Karpas-422 (cell line): ENCODE results near the gene MON1B. TPM values are rescaled to one million over a fixed set of nuclear protein-coding genes. Genes with fewer than 3 reads are reported as not detected.

ENCODE experiments used
- DNase-seq: peaks from one replicate; pipeline ENCODE4 v3.0.0-alpha.2; 2015
- H2AFZ ChIP-seq: fragments of 200-600 bp; sonication (generic); 2 replicates; pipeline ENCODE4 v1.6.1; 2014; ENCODE audit warnings: antibody characterized with exemption, low read length, mixed read lengths
- H3K27ac ChIP-seq: fragments of 200-600 bp; sonication (generic); 2 replicates; pipeline ENCODE4 v1.5.1; 2014; ENCODE audit warnings: mild to moderate bottlenecking, low read length, moderate library complexity
- H3K27me3 ChIP-seq: fragments of 200-600 bp; sonication (generic); 2 replicates; pipeline ENCODE4 v1.6.1; 2014; ENCODE audit warnings: low read length, mixed read lengths
- H3K36me3 ChIP-seq: fragments of 200-600 bp; sonication (generic); 2 replicates; pipeline ENCODE4 v1.6.1; 2014; ENCODE audit warnings: low read length, mixed read lengths; ENCODE audit not compliant: insufficient read depth
- H3K4me1 ChIP-seq: fragments of 200-600 bp; sonication (generic); 2 replicates; pipeline ENCODE4 v1.6.1; 2014; ENCODE audit warnings: mild to moderate bottlenecking, low read length, mixed read lengths
- H3K4me2 ChIP-seq: fragments of 200-600 bp; sonication (generic); 2 replicates; pipeline ENCODE4 v1.6.1; 2014; ENCODE audit warnings: low read length, low read depth, mild to moderate bottlenecking; ENCODE audit not compliant: poor library complexity, severe bottlenecking
- H3K4me3 ChIP-seq: fragments of 200-600 bp; sonication (generic); 2 replicates; pipeline ENCODE4 v1.5.1; 2014; ENCODE audit warnings: mild to moderate bottlenecking, antibody characterized with exemption, low read length, mixed read lengths
- H3K79me2 ChIP-seq: fragments of 200-600 bp; sonication (generic); 2 replicates; pipeline ENCODE4 v1.6.1; 2014; ENCODE audit warnings: mild to moderate bottlenecking, low read length, mixed read lengths
- H3K9ac ChIP-seq: fragments of 200-600 bp; sonication (generic); 2 replicates; pipeline ENCODE4 v1.6.0; 2014; ENCODE audit warnings: low read length
- H3K9me2 ChIP-seq: fragments of 200-600 bp; sonication (generic), shearing (Covaris generic); replicated peaks from 2 replicates; pipeline ENCODE4 v1.6.0; 2014; ENCODE audit warnings: mild to moderate bottlenecking, low read length, moderate library complexity; ENCODE audit not compliant: insufficient read depth
- H3K9me3 ChIP-seq: fragments of 300-700, 200-600 bp; sonication (generic); 2 replicates; pipeline ENCODE4 v1.6.1; 2014; ENCODE audit warnings: low read length, mixed read lengths
- H4K20me1 ChIP-seq: fragments of 200-600 bp; sonication (generic); 2 replicates; pipeline ENCODE4 v1.6.1; 2014; ENCODE audit warnings: mild to moderate bottlenecking, antibody characterized with exemption, low read length, low read depth; ENCODE audit not compliant: insufficient read depth
- total RNA-seq: library from RNA; depleted of rRNA; stranded (reverse); fragments of >200 nt; shearing (Covaris generic); gene quantifications from 2 replicates; pipeline ENCODE4 v1.2.3, GENCODE V29; 2014; ENCODE audit warnings: low replicate concordance

The MON1B gene
- total RNA-seq, 1 experiment from 2014 or later, result 10.1 TPM

DNA sequence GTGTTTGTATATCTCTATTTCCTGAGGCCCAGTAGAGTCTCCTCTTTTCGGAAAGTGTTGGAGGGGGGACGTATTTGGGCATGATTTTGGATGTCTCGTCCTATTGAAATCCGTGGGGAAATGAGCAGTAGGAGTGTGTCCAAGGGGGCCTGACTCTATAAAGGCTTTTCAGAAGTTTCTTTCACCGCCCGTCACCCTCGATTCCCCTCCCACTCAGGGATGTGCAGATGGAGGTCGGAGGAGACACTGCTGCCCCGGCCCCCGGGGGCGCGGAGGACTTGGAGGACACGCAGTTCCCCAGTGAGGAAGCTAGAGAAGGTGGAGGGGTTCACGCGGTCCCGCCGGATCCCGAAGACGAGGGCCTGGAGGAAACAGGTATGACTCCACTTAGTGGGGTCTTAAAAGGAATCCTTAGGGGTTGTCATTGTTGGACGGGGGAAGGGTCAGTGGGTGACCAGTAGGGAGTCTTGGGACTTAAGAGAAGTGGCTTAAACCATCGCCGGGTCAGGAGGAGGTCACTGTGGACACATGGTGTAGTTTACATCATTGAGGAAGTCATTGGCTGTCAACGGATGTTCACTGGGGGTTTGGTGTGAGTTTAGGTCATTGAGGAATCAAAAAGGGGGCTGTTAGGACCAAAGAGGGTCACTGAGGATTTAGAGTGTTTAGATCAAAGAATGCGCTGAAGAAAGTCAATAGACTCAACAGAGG, 424 bp downstream of the MON1B start:
- Histone ChIP-seq H3K9ac (peak overlapping the region; percentile 86), H3K27ac (peak overlapping the region; percentile 90), H3K36me3 (0 out of 2 replicates have a peak, but pooled peaks cover 7% of the 10 kb centered on the region), H3K9me3 (no peaks in the 10 kb centered on the region), H3K9me2 (no peaks in the 10 kb centered on the region), H4K20me1 (0 out of 2 replicates have a peak, but pooled peaks cover 6% of the 10 kb centered on the region), H3K4me1 (peaks cover 10% of the 10 kb centered on the region), H3K27me3 (no peaks in the 10 kb centered on the region), H3K4me2 (peak overlapping the region; percentile 85), H3K79me2 (peaks cover 34% of the 10 kb centered on the region), H2AFZ (peak overlapping the region; percentile 68), H3K4me3 (peak overlapping the region; percentile 88)
- peak; percentile 66 for DNase-seq

DNA sequence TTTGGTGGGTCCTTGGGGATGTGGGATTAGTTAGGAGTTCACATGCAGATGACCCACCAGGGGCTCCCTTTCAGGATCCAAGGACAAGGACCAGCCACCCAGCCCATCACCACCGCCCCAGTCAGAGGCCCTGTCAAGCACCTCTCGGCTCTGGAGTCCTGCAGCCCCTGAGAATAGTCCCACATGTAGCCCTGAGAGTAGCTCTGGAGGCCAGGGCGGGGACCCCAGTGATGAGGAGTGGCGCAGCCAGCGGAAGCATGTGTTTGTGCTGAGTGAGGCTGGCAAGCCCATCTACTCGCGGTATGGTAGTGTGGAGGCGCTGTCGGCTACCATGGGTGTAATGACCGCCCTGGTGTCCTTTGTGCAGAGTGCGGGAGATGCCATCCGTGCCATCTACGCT, 2.4 kb downstream of the MON1B start:
- Histone ChIP-seq H3K27ac (no peak overlapping the region), H3K4me2 (no peak overlapping the region), H2AFZ (no peak overlapping the region), H3K4me1 (peaks cover 10% of the 10 kb centered on the region), H3K9me2 (no peaks in the 10 kb centered on the region), H3K4me3 (no peak overlapping the region), H3K36me3 (0 out of 2 replicates have a peak, but pooled peaks cover 14% of the 10 kb centered on the region), H4K20me1 (0 out of 2 replicates have a peak, but pooled peaks cover 6% of the 10 kb centered on the region), H3K79me2 (peaks cover 34% of the 10 kb centered on the region), H3K27me3 (no peaks in the 10 kb centered on the region), H3K9me3 (no peaks in the 10 kb centered on the region), H3K9ac (no peak overlapping the region)
- no peak for DNase-seq

DNA sequence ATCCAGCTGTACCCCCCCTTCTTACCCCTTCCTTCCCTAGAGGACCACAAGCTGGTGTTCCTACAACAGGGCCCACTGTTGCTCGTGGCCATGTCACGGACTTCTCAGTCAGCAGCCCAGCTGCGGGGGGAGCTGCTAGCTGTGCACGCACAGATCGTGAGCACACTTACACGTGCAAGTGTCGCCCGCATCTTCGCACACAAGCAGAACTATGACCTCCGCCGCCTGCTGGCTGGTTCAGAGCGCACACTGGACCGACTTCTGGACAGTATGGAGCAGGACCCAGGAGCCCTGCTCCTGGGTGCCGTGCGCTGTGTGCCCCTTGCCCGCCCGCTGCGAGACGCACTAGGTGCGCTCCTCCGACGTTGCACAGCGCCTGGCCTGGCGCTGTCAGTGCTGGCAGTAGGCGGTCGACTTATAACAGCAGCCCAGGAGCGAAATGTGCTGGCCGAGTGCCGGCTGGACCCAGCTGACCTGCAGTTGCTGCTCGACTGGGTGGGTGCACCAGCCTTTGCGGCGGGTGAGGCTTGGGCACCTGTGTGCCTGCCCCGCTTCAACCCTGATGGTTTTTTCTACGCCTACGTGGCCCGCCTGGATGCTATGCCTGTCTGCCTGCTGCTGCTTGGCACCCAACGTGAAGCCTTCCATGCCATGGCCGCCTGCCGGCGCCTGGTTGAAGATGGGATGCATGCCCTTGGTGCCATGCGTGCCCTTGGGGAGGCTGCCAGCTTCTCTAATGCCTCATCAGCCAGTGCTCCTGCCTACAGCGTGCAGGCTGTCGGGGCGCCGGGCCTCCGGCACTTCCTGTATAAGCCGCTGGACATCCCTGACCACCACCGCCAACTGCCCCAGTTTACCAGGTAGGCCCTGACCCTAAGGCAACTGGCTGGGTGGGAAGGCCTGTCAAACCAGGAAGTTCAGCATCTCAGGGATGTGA, 3.6 kb downstream of the MON1B start:
- Histone ChIP-seq H3K27me3 (no peaks in the 10 kb centered on the region), H3K36me3 (0 out of 2 replicates have a peak, but pooled peaks cover 14% of the 10 kb centered on the region), H2AFZ (no peak overlapping the region), H4K20me1 (0 out of 2 replicates have a peak, but pooled peaks cover 6% of the 10 kb centered on the region), H3K27ac (no peak overlapping the region), H3K9ac (no peak overlapping the region), H3K4me3 (no peak overlapping the region), H3K9me3 (no peaks in the 10 kb centered on the region), H3K4me2 (no peak overlapping the region), H3K4me1 (peaks cover 10% of the 10 kb centered on the region), H3K79me2 (peaks cover 34% of the 10 kb centered on the region), H3K9me2 (no peaks in the 10 kb centered on the region)
- DNase-seq, result no peak

GRCh38 chr16:77195411-77195810, 4.4 kb downstream of the MON1B start:
- Histone ChIP-seq H3K27ac (no peak overlapping the region), H3K4me2 (no peak overlapping the region), H3K36me3 (0 out of 2 replicates have a peak, but pooled peaks cover 14% of the 10 kb centered on the region)

GRCh38 chr16:77197747-77198146, 6.8 kb downstream of the MON1B start:
- H3K9ac ChIP-seq, result no peak overlapping the region
- no peak overlapping the region for H3K27ac ChIP-seq
- H4K20me1 ChIP-seq, result 0 out of 2 replicates have a peak, but pooled peaks cover 6% of the 10 kb centered on the region
- 0 out of 2 replicates have a peak, but pooled peaks cover 14% of the 10 kb centered on the region for H3K36me3 ChIP-seq
- H2AFZ ChIP-seq, result no peak overlapping the region
- DNase-seq, result no peak
- no peaks in the 10 kb centered on the region for H3K27me3 ChIP-seq
- peaks cover 19% of the 10 kb centered on the region for H3K79me2 ChIP-seq
- no peak overlapping the region for H3K4me3 ChIP-seq
- H3K4me1 ChIP-seq, result peaks cover 5% of the 10 kb centered on the region
- H3K9me2 ChIP-seq, result no peaks in the 10 kb centered on the region
- H3K9me3 ChIP-seq, result no peaks in the 10 kb centered on the region
- no peak overlapping the region for H3K4me2 ChIP-seq

More at GRCh38 chr16:77195411-77195810, 4.4 kb downstream of the MON1B start:
- no peak for DNase-seq
- Histone ChIP-seq H3K9me3 (no peaks in the 10 kb centered on the region), H3K4me1 (peaks cover 10% of the 10 kb centered on the region), H3K9me2 (no peaks in the 10 kb centered on the region), H4K20me1 (0 out of 2 replicates have a peak, but pooled peaks cover 6% of the 10 kb centered on the region), H3K9ac (no peak overlapping the region), H3K79me2 (peaks cover 34% of the 10 kb centered on the region), H3K4me3 (no peak overlapping the region), H3K27me3 (no peaks in the 10 kb centered on the region), H2AFZ (no peak overlapping the region)

DNA sequence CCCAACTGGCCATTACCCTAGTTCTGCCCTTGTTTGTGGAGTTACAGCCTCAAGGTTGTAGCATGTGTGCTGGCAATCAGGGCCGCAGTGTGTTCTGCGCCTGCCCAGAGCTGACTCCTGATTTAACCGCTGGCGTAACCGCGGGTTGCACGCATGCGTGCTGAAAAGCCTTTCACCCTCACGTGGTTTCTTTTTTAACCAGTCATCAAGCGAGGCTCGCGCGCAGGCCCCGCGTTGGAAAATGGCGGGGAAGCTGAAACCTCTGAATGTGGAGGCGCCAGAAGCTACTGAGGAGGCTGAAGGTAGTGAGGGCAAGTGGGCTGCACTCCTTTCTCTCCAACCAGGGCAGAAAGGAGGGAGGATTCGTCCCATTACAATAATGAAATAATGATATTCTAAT, 8.2 kb downstream of the MON1B start, which contains the start of gene SYCE1L:
SYCE1L (plus strand) TSS at position 198 of the 400 bp plus-strand sequence; CDS start at position 242, 44 bp downstream.
- no peaks in the 10 kb centered on the region for H3K27me3 ChIP-seq
- 0 out of 2 replicates have a peak, but pooled peaks cover under 1% of the 10 kb centered on the region for H4K20me1 ChIP-seq
- no peak within 1 kb of the TSS for H3K9ac ChIP-seq
- DNase-seq, result no peak
- no peak within 1 kb of the TSS for H3K4me2 ChIP-seq
- H3K9me3 ChIP-seq, result no peaks in the 10 kb centered on the region
- H3K36me3 ChIP-seq, result 0 out of 2 replicates have a peak, but pooled peaks cover 7% of the 10 kb centered on the region
- H3K4me3 ChIP-seq, result no peak within 1 kb of the TSS
- H3K9me2 ChIP-seq, result no peaks in the 10 kb centered on the region
- peaks cover 4% of the 10 kb centered on the region; the same call in 1 of the 2 replicates for H3K79me2 ChIP-seq
- peaks cover 8% of the 10 kb centered on the region for H3K4me1 ChIP-seq
- no peak within 1 kb of the TSS for H2AFZ ChIP-seq
- H3K27ac ChIP-seq, result no peak within 1 kb of the TSS

DNA sequence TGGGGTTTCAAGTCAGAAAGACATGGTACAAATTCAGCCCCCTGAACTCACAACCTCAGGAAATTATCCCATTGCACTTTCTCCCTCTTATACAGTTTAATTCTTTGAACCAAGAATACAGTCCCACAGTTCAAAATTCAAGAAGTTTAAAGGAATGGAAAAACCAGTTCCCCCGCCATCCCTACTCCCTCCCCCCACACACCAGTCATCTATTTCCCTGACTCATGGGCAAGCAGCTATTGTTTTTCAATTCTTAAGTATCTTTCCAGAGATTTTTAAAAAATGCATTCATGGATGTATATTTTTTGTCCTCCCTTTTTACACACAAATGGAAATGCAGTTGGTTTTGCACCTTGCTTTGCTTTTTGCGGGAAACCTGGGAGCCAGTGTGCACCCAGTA, 15.5 kb downstream of the MON1B start:
- Histone ChIP-seq H3K27me3 (no peaks in the 10 kb centered on the region), H3K9me2 (no peaks in the 10 kb centered on the region), H3K4me3 (no peak overlapping the region), H3K36me3 (no peaks in the 10 kb centered on the region), H4K20me1 (no peaks in the 10 kb centered on the region), H3K9me3 (no peaks in the 10 kb centered on the region), H3K4me1 (peaks cover 8% of the 10 kb centered on the region), H3K27ac (no peak overlapping the region), H3K4me2 (no peak overlapping the region), H3K79me2 (no peaks in the 10 kb centered on the region), H3K9ac (no peak overlapping the region), H2AFZ (no peak overlapping the region)
- no peak for DNase-seq

GRCh38 chr16:77207030-77207429, 16.0 kb downstream of the MON1B start:
- Histone ChIP-seq H3K9ac (no peak overlapping the region), H3K27ac (no peak overlapping the region), H3K9me3 (no peaks in the 10 kb centered on the region), H3K4me3 (no peak overlapping the region), H2AFZ (no peak overlapping the region), H3K9me2 (no peaks in the 10 kb centered on the region), H3K27me3 (no peaks in the 10 kb centered on the region), H3K79me2 (no peaks in the 10 kb centered on the region), H3K4me2 (no peak overlapping the region), H4K20me1 (no peaks in the 10 kb centered on the region), H3K4me1 (peaks cover 13% of the 10 kb centered on the region), H3K36me3 (no peaks in the 10 kb centered on the region)
- no peak for DNase-seq
